ENCODE results near the gene LMF1. TPM values are rescaled to one million over a fixed set of nuclear protein-coding genes. Genes with fewer than 3 reads are reported as not detected.

The LMF1 gene
- total RNA-seq, 1 experiment from 2014 or later, result 12.8 TPM

DNA sequence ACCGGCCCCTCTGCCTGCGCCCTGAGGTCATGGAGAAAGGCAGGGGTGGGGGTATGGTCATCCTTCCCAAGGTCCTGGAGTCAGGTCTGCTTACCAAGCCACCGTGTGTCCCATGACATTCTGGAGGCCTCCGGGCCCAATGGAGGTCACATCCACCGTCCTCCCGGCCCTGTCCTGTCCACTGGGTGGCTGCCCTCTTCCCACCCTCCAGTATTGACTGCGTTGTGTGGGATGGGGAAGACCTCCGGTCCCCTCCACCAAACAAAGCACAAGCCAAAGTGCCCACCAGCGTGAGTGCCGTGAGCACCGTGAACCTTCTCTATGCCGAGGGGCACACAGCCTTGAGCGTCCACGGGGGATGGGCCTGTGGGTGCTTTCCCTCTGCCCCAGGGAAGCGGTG is 37.2 kb downstream of the LMF1 start:
- POLR2A ChIA-PET, result no interaction called here
- no peaks in the 10 kb centered on the region; a peak in 1 of 4 replicates for H3K36me3 ChIP-seq (ENCODE audit: control insufficient read depth in 1 of 2, insufficient read depth in 2 of 2, low read length in 2 of 2)
- H3K4me2 ChIP-seq (ENCODE audit: low read length), result no peak overlapping the region
- DNase-seq (ENCODE audit: low read depth, low spot score), result no peak
- no peaks in the 10 kb centered on the region for H3K79me2 ChIP-seq (ENCODE audit: insufficient read depth, low read length)
- H3K9me3 ChIP-seq (ENCODE audit: control insufficient read depth in 1 of 2, insufficient read depth in 1 of 2, low read depth in 1 of 2, low read length in 2 of 2), result no peaks in the 10 kb centered on the region
- RAD21 ChIA-PET (ENCODE audit: low non-redundant PET in 1 of 2, low total read pairs in 2 of 2, uncharacterized antibody in 2 of 2, unreplicated experiment in 2 of 2), result no interaction called here
- H3K27me3 ChIP-seq (ENCODE audit: insufficient read depth, low read length), result no peaks in the 10 kb centered on the region
- no TSS peak for BruUV-seq (replicated peaks)
- H3K9ac ChIP-seq (ENCODE audit: low read length), result no peak overlapping the region
- intact Hi-C loops (cut with micrococcal nuclease), result no loop called here
- no peaks in the 10 kb centered on the region for H3K4me1 ChIP-seq (ENCODE audit: control insufficient read depth in 1 of 2, insufficient read depth in 2 of 2, low read length in 2 of 2)
- no peaks in the 10 kb centered on the region for H3K9me2 ChIP-seq (ENCODE audit: insufficient read depth)
- CTCF ChIA-PET, result no interaction called here
- no peak overlapping the region for H2AFZ ChIP-seq (ENCODE audit: low read depth, low read length, poor library complexity, severe bottlenecking)
- no peak for ATAC-seq
- no peaks in the 10 kb centered on the region for H4K20me1 ChIP-seq (ENCODE audit: insufficient read depth)
- TF ChIP-seq ZFX (IDR thresholded peaks at IDR 0.05) (no peak), ELF1 (IDR thresholded peaks at IDR 0.05; ENCODE audit: borderline replicate concordance, low read depth) (no peak), SRF (IDR thresholded peaks at IDR 0.05; ENCODE audit: low read depth) (no peak)
- TF ChIP-seq, protein P1, sequence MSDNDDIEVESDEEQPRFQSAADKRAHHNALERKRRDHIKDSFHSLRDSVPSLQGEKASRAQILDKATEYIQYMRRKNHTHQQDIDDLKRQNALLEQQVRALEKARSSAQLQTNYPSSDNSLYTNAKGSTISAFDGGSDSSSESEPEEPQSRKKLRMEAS (IDR thresholded peaks at IDR 0.05), result no peak
- TF ChIP-seq, protein P2, sequence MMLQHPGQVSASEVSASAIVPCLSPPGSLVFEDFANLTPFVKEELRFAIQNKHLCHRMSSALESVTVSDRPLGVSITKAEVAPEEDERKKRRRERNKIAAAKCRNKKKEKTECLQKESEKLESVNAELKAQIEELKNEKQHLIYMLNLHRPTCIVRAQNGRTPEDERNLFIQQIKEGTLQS (IDR thresholded peaks at IDR 0.05), result no peak
- H3K4me3 ChIP-seq (replicated peaks in 1 of 2; ENCODE audit: low read depth in 1 of 2, low read length in 2 of 2), result no peak overlapping the region
- H3K27ac ChIP-seq (ENCODE audit: low read depth, low read length), result no peak overlapping the region

DNA sequence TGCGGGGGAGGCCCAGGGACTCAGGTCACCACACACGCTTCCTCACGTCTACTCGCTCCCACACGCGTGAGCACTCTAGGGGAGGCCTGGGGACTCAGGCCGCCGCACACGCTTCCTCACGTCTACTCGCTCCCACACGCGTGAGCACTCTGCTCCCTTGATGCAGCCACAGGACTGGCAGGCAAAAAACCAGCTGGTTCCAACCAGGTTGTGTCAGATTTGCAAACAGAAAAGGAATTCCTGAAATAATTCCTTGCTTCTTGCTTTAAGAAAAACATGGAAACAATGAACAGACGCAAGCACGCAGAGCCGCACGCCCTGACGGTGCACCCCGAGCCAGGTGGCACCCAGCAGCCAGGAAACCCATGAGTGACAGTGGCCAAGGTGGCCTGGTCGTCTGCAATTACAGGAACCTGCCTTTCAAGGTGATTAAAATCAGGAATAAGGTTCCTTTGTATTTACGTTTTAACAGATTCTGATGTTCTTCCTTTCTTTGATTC is 37.9 kb downstream of the LMF1 start:
- POLR2A ChIA-PET, result no interaction called here
- no peaks in the 10 kb centered on the region for H4K20me1 ChIP-seq (ENCODE audit: insufficient read depth)
- H3K27me3 ChIP-seq (ENCODE audit: insufficient read depth, low read length), result no peaks in the 10 kb centered on the region
- H3K9me2 ChIP-seq (ENCODE audit: insufficient read depth), result no peaks in the 10 kb centered on the region
- CTCF ChIA-PET, result no interaction called here
- TF ChIP-seq SRF (IDR thresholded peaks at IDR 0.05; ENCODE audit: low read depth) (no peak), CEBPB (IDR thresholded peaks at IDR 0.05; ENCODE audit: low read depth) (no peak)
- TF ChIP-seq, protein P2 (IDR thresholded peaks at IDR 0.05), result no peak
- ATAC-seq (no peak), DNase-seq (ENCODE audit: low read depth, low spot score) (no peak)
- H3K79me2 ChIP-seq (ENCODE audit: insufficient read depth, low read length), result no peaks in the 10 kb centered on the region
- no peaks in the 10 kb centered on the region for H3K4me1 ChIP-seq (ENCODE audit: control insufficient read depth in 1 of 2, insufficient read depth in 2 of 2, low read length in 2 of 2)
- intact Hi-C loops (cut with micrococcal nuclease), result no loop called here
- H3K27ac ChIP-seq (ENCODE audit: low read depth, low read length), result no peak overlapping the region
- H3K9me3 ChIP-seq (ENCODE audit: control insufficient read depth in 1 of 2, insufficient read depth in 1 of 2, low read depth in 1 of 2, low read length in 2 of 2), result no peaks in the 10 kb centered on the region
- no TSS peak for BruUV-seq (replicated peaks)
- H3K4me2 ChIP-seq (ENCODE audit: low read length), result no peak overlapping the region
- no peak overlapping the region for H3K9ac ChIP-seq (ENCODE audit: low read length)
- H3K36me3 ChIP-seq (ENCODE audit: control insufficient read depth in 1 of 2, insufficient read depth in 2 of 2, low read length in 2 of 2), result no peaks in the 10 kb centered on the region; a peak in 1 of 4 replicates
- H2AFZ ChIP-seq (ENCODE audit: low read depth, low read length, poor library complexity, severe bottlenecking), result no peak overlapping the region
- H3K4me3 ChIP-seq (replicated peaks in 1 of 2; ENCODE audit: low read depth in 1 of 2, low read length in 2 of 2), result no peak overlapping the region
- RAD21 ChIA-PET (ENCODE audit: low non-redundant PET in 1 of 2, low total read pairs in 2 of 2, uncharacterized antibody in 2 of 2, unreplicated experiment in 2 of 2), result no interaction called here

All from HCT116 (cell line).